Adrenal gland (tissue), 5 donors: Measurements from ENCODE around the gene CTNND2.

ENCODE experiments used
- POLR2A ChIP-seq, 2 donors: fragments of 450-650 bp; IDR thresholded peaks; one replicate each; pipeline ENCODE4 v1.6.1; 2017; ENCODE audit warnings: antibody characterized with exemption in 2 of 2, mild to moderate bottlenecking in 2 of 2, moderate library complexity in 1 of 2
- TF ChIP-seq, protein P1 (sequence below), 6 experiments: fragments of 450-650 bp in 4 of 6; fragments of 200-600 bp in 2 of 6; sonication (generic) in 1 of 6; IDR thresholded peaks; 1 replicate in 5 of 6; 2 replicates in 1 of 6; pipeline versions ENCODE4 v1.5.1 to v1.8.0; 2016 to 2021; ENCODE audit warnings: antibody characterized with exemption in 6 of 6, mild to moderate bottlenecking in 2 of 6, moderate library complexity in 1 of 6
- donor health status: DM: no; HTN: no; CAD: no.

DNA sequence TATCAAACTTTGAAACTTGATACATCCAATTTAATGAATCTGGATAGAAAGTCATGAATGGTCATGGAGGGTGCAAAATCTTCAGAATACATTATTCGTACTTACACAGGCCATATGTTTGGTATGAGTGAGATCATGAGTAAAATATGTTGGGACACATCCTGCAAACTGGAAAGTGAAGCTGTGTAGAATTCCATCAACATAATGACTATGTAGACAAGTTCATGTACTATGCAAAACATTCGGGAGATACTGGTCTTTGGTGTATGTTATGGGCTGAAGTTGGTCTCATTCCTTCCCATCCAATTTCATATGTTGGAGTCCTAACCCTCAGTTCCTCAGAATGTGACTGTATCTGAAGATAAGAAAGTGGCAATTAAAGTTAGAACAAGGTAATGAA is 18.1 kb upstream of the CTNND2 start:
- TF ChIP-seq POLR2A (IDR thresholded peaks at IDR 0.05), result no peak
- TF ChIP-seq, protein P1, sequence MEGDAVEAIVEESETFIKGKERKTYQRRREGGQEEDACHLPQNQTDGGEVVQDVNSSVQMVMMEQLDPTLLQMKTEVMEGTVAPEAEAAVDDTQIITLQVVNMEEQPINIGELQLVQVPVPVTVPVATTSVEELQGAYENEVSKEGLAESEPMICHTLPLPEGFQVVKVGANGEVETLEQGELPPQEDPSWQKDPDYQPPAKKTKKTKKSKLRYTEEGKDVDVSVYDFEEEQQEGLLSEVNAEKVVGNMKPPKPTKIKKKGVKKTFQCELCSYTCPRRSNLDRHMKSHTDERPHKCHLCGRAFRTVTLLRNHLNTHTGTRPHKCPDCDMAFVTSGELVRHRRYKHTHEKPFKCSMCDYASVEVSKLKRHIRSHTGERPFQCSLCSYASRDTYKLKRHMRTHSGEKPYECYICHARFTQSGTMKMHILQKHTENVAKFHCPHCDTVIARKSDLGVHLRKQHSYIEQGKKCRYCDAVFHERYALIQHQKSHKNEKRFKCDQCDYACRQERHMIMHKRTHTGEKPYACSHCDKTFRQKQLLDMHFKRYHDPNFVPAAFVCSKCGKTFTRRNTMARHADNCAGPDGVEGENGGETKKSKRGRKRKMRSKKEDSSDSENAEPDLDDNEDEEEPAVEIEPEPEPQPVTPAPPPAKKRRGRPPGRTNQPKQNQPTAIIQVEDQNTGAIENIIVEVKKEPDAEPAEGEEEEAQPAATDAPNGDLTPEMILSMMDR (IDR thresholded peaks at IDR 0.05), result no peak
